B cell (primary cell): ENCODE measurements around the gene PEAK1. TPM values are rescaled to one million over a fixed set of nuclear protein-coding genes. Genes with fewer than 3 reads are reported as not detected.

Experiments
- ATAC-seq: fragments of 200-7000 bp; cut with Tn5 transposase; one replicate; pipeline ENCODE4 v1.10.0; 2021; ENCODE audit warnings: low read depth, mild to moderate bottlenecking, moderate number of reproducible peaks, moderate library complexity
- CTCF ChIA-PET: fragments of 350-600 bp; sonication (Branson Sonifier 250); formaldehyde crosslinking; loops from one replicate; lab custom pipeline; 2021; ENCODE audit warnings: antibody characterized with exemption, inconsistent platforms; lab: Charles Lee
- POLR2A ChIA-PET: fragments of 350-600 bp; sonication (Branson Sonifier 250); formaldehyde crosslinking; loops from one replicate; lab custom pipeline; 2021; ENCODE audit warnings: antibody characterized with exemption; lab: Charles Lee
- DNase-seq: peaks from one replicate; pipeline ENCODE4 v3.0.0; 2013
- H2AFZ ChIP-seq: 2 replicates; pipeline ENCODE4 v1.6.1; 2012; ENCODE audit warnings: mild to moderate bottlenecking, low read depth, low read length; ENCODE audit not compliant: insufficient read depth, poor library complexity, severe bottlenecking
- H3K27ac ChIP-seq, 2 donors: 1 replicate in 1 of 2; 2 replicates in 1 of 2; pipeline ENCODE4 v1.5.1; 2012 to 2013; ENCODE audit warnings: low read length in 2 of 2, mild to moderate bottlenecking in 2 of 2, moderate library complexity in 1 of 2
- H3K27me3 ChIP-seq, 4 experiments: fragments of 200-600 bp in 1 of 4; sonication (generic) in 1 of 4; replicated peaks in 1 of 4; 1 replicate in 2 of 4; 2 replicates in 2 of 4; pipeline versions ENCODE4 v1.6.1 to v1.7.0; 2013 to 2016; ENCODE audit warnings: low read length in 3 of 4, mild to moderate bottlenecking in 2 of 4, mixed read lengths in 1 of 4, moderate library complexity in 1 of 4; ENCODE audit not compliant: insufficient read depth in 4 of 4, control insufficient read depth in 3 of 4; ENCODE audit errors: control extremely low read depth in 1 of 4
- H3K36me3 ChIP-seq, 2 experiments: replicated peaks in 1 of 2; 1 replicate in 1 of 2; 2 replicates in 1 of 2; pipeline versions ENCODE4 v1.6.1 to v1.7.1; 2013; ENCODE audit warnings: low read length in 1 of 2; ENCODE audit not compliant: insufficient read depth in 2 of 2, control insufficient read depth in 1 of 2; ENCODE audit errors: control extremely low read depth in 1 of 2, extremely low read depth in 1 of 2
- H3K4me1 ChIP-seq, 2 donors: fragments of 200-600 bp in 1 of 2; sonication (generic) in 1 of 2; 1 replicate in 1 of 2; 2 replicates in 1 of 2; pipeline versions ENCODE4 v1.5.1 to v1.6.1; 2013 to 2017; ENCODE audit warnings: low read length in 2 of 2; ENCODE audit not compliant: control insufficient read depth in 2 of 2, insufficient read depth in 2 of 2
- H3K4me2 ChIP-seq: replicated peaks from 2 replicates; pipeline ENCODE3; 2012; ENCODE audit warnings: mild to moderate bottlenecking, low read depth, low read length; ENCODE audit not compliant: poor library complexity, severe bottlenecking
- H3K4me3 ChIP-seq, 5 experiments: fragments of 200-600 bp in 1 of 5; sonication (generic) in 1 of 5; 1 replicate in 3 of 5; 2 replicates in 2 of 5; pipeline versions ENCODE4 v1.5.1 to v1.7.0; 2011 to 2016; ENCODE audit warnings: low read length in 4 of 5, mild to moderate bottlenecking in 4 of 5, low read depth in 2 of 5, control low read depth in 1 of 5, moderate library complexity in 1 of 5; ENCODE audit not compliant: insufficient read depth in 1 of 5; ENCODE audit errors: control extremely low read depth in 1 of 5, extremely low read depth in 1 of 5
- H3K79me2 ChIP-seq: fragments of 200-600 bp; sonication (generic); one replicate; pipeline ENCODE4 v1.6.0; 2016; ENCODE audit warnings: low read length; ENCODE audit not compliant: control insufficient read depth, insufficient read depth
- H3K9ac ChIP-seq: fragments of 200-600 bp; sonication (generic); 2 replicates; pipeline ENCODE4 v1.6.1; 2017; ENCODE audit warnings: mild to moderate bottlenecking, low read length, moderate library complexity
- H3K9me3 ChIP-seq, 3 donors: one replicate each; pipeline versions ENCODE4 v1.6.1 to v1.7.1; 2013; ENCODE audit warnings: low read length in 2 of 3; ENCODE audit not compliant: control insufficient read depth in 2 of 3, insufficient read depth in 1 of 3; ENCODE audit errors: control extremely low read depth in 1 of 3
- H4K20me1 ChIP-seq: 2 replicates; pipeline ENCODE4 v1.6.0; 2012; ENCODE audit warnings: mild to moderate bottlenecking, low read length; ENCODE audit not compliant: insufficient read depth, control insufficient read depth, poor library complexity, severe bottlenecking
- H3K27ac Mint-ChIP-seq: one replicate; pipeline ENCODE4 v1.8.0; 2021; ENCODE audit warnings: mixed read lengths
- H3K27me3 Mint-ChIP-seq: one replicate; pipeline ENCODE4 v1.8.0; 2021; ENCODE audit warnings: mixed read lengths
- H3K4me1 Mint-ChIP-seq: one replicate; pipeline ENCODE4 v1.8.0; 2021; ENCODE audit warnings: mixed read lengths
- H3K4me3 Mint-ChIP-seq: one replicate; pipeline ENCODE4 v1.8.0; 2021; ENCODE audit warnings: mixed read lengths
- H3K9me3 Mint-ChIP-seq: one replicate; pipeline ENCODE4 v1.8.0; 2022; ENCODE audit warnings: mixed read lengths; ENCODE audit not compliant: insufficient read depth
- CTCF ChIP-seq: fragments of 200-600 bp; IDR thresholded peaks from one replicate; pipeline ENCODE4 v1.8.0; 2022; ENCODE audit warnings: antibody characterized with exemption, mild to moderate bottlenecking
- EZH2 ChIP-seq: IDR thresholded peaks from 2 replicates; pipeline ENCODE4 v1.6.1; 2012; ENCODE audit warnings: borderline replicate concordance, low read depth, mild to moderate bottlenecking, moderate library complexity, low read length; ENCODE audit not compliant: insufficient read depth, poor library complexity, severe bottlenecking
- WGBS: methylation state at CpG from one replicate; pipeline ENCODE4 v1.1.5; 2013; ENCODE audit warnings: missing lambda C conversion rate; ENCODE audit not compliant: insufficient coverage; 5-methylcytosine and 5-hydroxymethylcytosine counted together
- intact Hi-C: fragments of 100-400 bp; cut with micrococcal nuclease; formaldehyde crosslinking; loops from one replicate; pipeline ENCODE4 v1.10.0; 2022
- polyA plus RNA-seq: library from polyadenylated mRNA; depleted of rRNA; stranded (reverse); fragments of >200 nt; gene quantifications from 2 replicates; pipeline ENCODE4 v1.2.3, GENCODE V29; 2012
- total RNA-seq, 2 donors: library from RNA; stranded (reverse); fragments of 120-200 nt in 1 of 2; gene quantifications; 1 replicate in 1 of 2; 2 replicates in 1 of 2; pipeline versions ENCODE4 v1.2.3 to v1.2.4, GENCODE V29; 2013 to 2022

The PEAK1 gene
- total and polyA plus RNA-seq, 2 donors (not counting 1 experiment from before 2014, with no cell fraction given) = 13.4 to 38.0 TPM

GRCh38 chr15:77312523-77312922 lies 107.4 kb downstream of the PEAK1 start:
- peaks cover 20% of the 10 kb centered on the region for H3K4me1 Mint-ChIP-seq
- Histone ChIP-seq H4K20me1 (no peaks in the 10 kb centered on the region), H2AFZ (no peak overlapping the region), H3K4me1 (peaks cover 0 to 8% of the 10 kb centered on the region in 2 donors), H3K27ac (no peak overlapping the region), H3K4me2 (no peak overlapping the region), H3K27me3 (no peaks in the 10 kb centered on the region), H3K9ac (no peak overlapping the region), H3K9me3 (no peaks in the 10 kb centered on the region), H3K36me3 (no peaks in the 10 kb centered on the region), H3K79me2 (peaks cover 11% of the 10 kb centered on the region), H3K4me3 (no peak overlapping the region)
- H3K4me3 Mint-ChIP-seq = no peak overlapping the region
- no peaks in the 10 kb centered on the region for H3K9me3 Mint-ChIP-seq
- ATAC-seq (no peak), DNase-seq (no peak)
- H3K27me3 Mint-ChIP-seq = no peaks in the 10 kb centered on the region
- H3K27ac Mint-ChIP-seq = no peak overlapping the region
- intact Hi-C loops = no loop called here
- TF ChIP-seq EZH2 = no peak
- POLR2A ChIA-PET = no interaction called here
- no CpG with 5 or more reads among the region's 1 CpG for WGBS
- CTCF ChIA-PET = no interaction called here

GRCh38 chr15:77311618-77312398 lies 108.1 kb downstream of the PEAK1 start:
- H3K27ac ChIP-seq = no peak overlapping the region
- no peak overlapping the region for H3K27ac Mint-ChIP-seq
- H3K27me3 Mint-ChIP-seq = no peaks in the 10 kb centered on the region

More at GRCh38 chr15:77311618-77312398, 108.1 kb downstream of the PEAK1 start:
- Histone ChIP-seq H3K36me3 (no peaks in the 10 kb centered on the region), H3K4me3 (no peak overlapping the region), H3K9me3 (no peaks in the 10 kb centered on the region), H2AFZ (no peak overlapping the region), H3K4me2 (no peak overlapping the region), H3K79me2 (peaks cover 11% of the 10 kb centered on the region), H3K9ac (no peak overlapping the region), H4K20me1 (no peaks in the 10 kb centered on the region), H3K4me1 (peaks cover 0 to 8% of the 10 kb centered on the region in 2 donors), H3K27me3 (no peaks in the 10 kb centered on the region)
- ATAC-seq = no peak
- ChIA-PET POLR2A (no interaction called here), CTCF (no interaction called here)
- whole genome bisulfite sequencing = 100% methylated on average over 1 of the region's 8 CpGs
- DNase-seq = no peak
- TF ChIP-seq CTCF (no peak), EZH2 (no peak)
- intact Hi-C loops = no loop called here
- Mint-ChIP-seq H3K4me3 (no peak overlapping the region), H3K4me1 (peaks cover 20% of the 10 kb centered on the region), H3K9me3 (no peaks in the 10 kb centered on the region)
